Smooth muscle cell of the brain vasculature (primary cell): ENCODE data around the gene HSPA1B.
"Not testable (repeated sequence)": the region's sequence is repeated elsewhere in the genome, so short reads cannot be mapped to it uniquely, and the experiment has no call there.

Experiments
- DNase-seq: peaks from one replicate; pipeline ENCODE4 v3.0.0-alpha.2; 2012; ENCODE audit warnings: low read depth, low spot score

HSPA1B gene

DNA sequence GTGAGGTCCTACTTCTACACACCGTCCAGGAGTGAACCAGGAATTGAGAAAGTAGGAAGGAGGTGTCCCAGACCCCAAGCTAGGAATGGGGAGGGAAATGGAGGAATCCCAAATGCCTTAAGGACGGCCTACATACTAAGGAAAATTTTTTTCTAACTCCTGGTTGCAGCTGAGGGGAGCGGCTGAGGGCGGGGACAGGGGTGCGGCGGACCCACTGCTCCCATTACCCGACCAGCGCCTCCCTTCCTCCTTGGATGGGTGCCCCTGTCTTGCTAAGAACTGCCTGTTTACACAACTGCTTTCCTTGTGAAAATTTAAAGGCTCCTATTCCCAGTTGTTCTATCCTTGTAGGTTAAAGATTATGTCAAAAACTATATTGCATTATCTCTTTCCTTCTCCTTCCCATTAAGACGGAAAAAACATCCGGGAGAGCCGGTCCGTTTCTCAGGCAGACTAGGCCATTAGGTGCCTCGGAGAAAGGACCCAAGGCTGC lies 699 bp upstream of the HSPA1B start:
- DNase-seq: no peak

DNA sequence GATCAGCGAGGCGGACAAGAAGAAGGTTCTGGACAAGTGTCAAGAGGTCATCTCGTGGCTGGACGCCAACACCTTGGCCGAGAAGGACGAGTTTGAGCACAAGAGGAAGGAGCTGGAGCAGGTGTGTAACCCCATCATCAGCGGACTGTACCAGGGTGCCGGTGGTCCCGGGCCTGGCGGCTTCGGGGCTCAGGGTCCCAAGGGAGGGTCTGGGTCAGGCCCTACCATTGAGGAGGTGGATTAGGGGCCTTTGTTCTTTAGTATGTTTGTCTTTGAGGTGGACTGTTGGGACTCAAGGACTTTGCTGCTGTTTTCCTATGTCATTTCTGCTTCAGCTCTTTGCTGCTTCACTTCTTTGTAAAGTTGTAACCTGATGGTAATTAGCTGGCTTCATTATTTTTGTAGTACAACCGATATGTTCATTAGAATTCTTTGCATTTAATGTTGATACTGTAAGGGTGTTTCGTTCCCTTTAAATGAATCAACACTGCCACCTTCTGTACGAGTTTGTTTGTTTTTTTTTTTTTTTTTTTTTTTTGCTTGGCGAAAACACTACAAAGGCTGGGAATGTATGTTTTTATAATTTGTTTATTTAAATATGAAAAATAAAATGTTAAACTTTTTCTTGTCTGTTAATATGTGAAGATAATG lies 2.2 kb downstream of the HSPA1B start:
- no peak for DNase-seq

DNA sequence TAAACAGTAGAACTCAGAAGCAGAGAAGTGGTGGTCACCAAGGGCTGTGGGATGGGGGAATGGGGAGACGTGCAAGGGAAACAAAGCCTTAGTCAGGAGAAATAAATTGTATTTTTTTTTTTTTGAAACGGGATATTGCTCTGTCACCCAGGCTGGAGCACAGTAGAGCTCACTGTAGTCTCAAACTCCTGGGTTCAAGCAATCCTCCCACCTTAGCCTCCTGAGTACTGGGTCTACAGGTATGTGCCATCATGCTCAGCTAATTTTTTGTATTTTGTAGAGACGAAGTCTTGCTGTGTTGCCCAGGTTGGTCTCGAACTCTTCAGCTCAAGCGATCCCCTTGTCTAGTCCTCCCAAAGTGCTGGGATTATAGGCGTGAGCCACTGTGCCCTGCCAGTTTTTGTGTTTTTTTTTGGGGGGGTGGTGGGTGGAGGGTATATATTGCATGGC lies 3.4 kb downstream of the HSPA1B start:
- DNase-seq: no peak

DNA sequence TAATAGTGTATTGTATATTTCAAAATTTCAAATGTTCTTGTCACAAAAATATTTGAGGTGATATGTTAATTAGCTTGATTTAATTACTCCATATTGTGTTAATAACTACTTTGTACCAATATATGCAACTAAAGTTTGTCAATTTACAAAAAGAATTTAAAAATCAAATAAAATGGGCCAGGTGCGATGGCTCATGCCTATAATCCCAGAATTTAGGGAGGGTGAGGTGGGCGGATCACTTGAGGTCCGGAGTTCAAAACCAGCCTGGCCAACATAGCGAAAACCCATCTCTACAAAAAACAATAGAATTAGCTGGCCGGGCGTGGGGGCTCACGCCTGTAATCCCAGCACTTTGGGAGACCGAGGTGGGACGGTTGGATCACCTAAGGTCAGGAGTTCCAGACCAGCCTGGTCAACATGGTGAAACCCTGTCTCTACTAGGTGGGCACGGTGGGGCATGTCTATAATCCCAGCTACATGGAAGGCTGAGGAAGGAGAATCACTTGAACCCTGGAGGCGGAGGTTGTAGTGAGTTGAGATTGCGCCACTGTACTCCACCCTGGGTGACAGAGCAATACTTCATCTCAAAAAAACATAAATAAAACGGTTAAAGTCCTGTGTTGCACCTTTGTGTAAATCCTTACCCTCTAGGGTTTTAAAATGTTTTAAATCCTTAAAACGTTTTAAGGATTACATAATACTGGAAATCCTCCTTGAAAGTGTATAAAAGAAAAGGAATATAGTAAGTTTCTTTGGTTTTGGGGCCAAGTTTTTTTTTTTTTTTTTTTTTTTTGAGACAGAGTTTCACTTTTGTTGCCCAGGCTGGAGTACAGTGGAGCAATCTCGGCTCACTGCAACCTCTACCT lies 4.0 kb downstream of the HSPA1B start:
- no peak for DNase-seq

DNA sequence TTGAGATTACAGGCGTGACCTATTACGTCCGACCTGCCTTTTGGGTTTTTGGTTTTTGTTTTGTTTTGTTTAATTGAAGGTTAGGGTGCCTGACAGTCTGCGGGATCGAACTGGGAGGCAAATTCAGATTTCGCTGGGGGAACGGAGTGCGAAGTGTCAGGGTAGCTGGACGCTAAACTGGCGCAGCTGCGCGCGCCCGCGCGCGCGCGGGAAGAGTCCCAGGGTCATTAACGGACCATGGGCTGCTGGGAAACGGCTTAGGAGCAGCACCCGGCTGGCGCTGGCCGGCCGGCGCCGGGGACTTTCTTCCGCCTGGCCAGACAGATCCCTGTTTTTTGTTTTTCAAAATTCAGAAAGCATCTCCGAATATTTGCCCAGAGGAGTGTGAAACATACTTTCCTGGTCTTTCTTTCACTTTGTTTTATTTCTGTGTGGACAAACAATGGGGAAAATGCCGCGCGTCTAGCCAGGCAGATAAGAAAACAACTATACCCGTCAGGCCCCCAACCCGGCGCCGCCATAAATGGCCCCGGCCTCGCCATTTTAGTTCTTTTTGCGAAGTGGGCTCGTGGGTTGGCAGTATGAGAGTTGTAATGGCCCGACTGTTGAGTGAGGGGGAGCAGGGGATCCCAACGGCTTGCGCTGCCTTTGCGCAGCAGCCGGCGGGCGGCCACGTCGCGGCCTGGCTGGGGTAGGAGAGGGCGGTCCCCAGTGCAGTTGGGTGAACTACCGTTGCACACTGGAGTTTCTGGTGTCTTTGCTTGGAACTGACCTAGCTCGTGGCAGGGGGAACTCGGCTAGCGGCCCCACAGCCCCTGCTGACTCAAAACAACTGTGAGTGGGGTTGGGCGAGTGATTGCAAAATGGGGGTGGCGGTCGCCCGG lies 7.1 kb downstream of the HSPA1B start:
- peak; percentile 69 for DNase-seq

DNA sequence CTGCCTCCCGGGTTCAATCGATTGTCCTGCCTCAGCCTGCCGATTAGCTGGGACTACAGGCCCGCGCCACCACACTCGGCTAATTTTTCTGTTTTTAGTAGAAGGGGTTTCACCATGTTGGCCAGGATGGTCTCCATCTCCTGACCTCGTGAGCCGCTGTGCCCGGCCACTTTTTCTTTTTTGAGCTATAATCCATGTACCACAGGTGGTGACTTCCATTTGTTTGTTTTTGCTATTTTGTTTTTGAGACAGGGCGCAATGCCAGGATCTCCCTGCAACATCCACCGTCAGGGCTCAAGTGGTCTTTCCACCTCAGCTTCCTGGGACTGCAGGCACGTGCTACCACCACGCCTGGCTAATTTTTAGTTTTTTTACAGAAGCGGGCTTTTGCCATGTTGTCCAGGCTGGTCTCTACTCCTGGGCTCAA lies 8.5 kb downstream of the HSPA1B start:
- DNase-seq: no peak

DNA sequence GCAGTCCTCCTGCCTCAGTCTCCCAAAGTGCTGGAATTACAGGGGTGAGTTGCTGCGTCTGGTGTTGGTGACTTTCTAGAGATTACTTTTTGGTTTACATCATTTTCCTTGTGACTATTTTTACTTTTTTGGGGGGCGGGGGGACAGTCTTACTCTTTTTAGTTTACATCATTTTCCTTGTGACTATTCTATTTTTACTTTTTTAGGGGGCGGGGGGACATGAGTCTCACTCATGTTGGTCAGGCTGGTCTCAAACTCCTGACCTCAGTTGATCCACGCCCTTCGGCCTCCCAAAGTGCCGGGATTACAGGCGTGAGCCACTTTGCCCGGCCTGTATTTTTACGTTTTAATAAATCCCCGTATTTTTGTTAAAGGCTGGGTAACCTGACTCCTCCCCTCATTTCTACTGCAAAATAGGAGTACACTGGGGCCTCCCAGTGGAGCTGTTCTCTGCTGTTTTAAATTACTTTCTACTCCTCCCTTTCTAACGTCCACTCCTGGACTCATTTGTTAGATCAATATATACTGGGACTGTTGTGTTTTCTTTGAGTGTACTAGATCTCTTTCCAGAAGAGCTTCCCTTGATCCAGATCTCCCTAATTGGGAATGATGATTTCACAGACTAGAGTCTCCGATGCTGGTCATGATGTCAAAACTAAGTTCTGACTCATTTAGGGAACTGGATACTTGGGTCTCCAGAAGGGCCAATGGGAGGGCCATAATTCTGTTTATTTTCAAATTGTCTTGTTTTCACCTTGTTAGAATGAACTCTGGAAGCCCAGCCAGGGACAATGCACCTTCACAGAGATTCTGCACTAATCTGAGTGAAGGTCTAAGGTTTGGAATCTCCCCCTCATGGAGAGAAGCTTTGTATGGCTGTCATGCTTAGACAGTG lies 9.2 kb downstream of the HSPA1B start:
- DNase-seq: no peak

DNA sequence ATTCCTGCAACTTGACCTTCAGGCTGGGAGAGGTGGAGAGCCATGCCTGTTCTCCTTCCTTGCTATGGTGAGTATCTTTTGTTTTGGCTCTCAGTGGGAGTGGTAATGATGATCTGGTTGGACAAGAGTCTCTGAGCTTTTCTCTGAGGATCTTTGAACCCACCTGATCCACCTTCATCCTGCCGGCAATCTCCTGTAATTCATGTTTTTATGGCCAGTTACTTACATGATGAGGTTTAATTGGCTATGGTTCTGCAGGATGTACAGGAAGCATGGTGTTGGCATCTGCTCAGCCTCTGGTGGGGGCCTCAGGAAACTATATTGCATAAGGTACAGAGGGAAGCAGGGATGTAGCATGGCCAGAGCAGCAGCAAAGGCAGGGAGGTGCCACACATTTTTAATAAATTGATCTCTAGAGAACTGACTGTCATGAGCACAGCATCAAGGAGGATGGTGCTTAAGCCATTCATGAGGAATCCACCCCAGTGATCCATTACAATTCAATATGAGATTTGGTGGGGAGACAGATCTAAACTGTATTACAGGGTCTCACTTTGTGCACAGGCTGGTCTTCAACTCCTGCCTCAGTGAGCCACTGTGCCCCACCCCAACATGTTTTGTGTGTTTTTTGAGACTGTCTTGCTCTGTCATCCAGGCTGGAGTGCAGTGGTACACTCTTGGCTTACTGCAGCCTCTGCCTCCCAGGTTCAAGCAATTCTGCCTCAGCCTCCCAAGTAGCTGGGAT lies 10.0 kb downstream of the HSPA1B start:
- no peak for DNase-seq

DNA sequence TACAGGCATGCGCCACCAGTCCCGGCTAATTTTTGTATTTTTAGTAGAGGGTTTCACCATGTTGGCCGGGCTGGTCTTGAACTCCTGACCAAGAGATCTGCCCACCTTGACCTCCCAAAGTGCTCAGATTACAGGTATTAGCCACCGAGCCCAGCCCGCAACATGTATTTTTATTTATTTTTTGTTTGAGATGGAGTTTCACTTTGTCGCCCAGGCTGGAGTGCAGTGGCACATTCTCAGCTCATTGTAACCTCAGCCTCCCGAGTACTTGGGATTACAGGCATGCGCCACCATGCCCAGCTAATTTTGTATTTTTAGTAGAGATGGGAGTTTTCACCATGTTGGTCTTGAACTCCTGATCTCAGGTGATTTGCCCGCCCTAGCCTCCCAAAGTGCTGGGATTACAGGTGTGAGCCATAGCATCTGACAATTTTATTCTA lies 10.6 kb downstream of the HSPA1B start:
- DNase-seq: not testable (repeated sequence)

DNA sequence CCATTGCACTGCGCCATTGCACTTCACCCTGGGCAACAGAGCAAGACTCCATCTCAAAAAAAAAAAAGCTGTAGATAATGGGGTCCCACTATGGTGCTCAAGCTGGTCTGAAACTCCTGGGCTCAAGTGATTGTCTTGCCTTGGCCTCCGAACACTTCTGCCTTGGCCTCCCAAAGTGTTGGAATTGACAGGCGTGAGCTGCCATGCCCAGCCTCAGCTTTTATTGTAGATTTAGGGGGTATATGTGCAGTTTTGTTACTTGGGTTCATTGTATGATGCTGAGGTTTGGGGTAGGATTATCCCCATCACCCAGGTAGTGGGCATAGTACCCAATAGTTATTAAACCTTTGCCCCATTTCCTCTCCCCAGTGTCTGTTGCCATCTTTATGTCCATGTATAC lies 11.4 kb downstream of the HSPA1B start:
- no peak for DNase-seq

DNA sequence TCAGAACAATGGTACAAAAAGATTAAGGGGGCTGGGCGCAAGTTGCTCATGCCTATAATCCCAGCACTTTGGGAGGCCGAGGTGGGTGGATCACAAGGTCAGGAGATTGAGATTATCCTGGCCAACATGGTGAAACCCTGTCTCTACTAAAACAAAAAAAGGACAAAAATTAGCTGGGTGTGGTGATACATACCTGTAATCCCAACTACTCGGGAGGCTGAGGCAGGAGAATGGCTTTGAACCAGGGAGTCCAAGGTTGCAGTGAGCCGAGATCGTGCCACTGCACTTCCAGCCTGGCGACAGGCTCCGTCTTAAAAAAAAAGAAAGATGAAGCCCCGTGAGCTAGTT lies 12.2 kb downstream of the HSPA1B start:
- DNase-seq: not testable (repeated sequence)

DNA sequence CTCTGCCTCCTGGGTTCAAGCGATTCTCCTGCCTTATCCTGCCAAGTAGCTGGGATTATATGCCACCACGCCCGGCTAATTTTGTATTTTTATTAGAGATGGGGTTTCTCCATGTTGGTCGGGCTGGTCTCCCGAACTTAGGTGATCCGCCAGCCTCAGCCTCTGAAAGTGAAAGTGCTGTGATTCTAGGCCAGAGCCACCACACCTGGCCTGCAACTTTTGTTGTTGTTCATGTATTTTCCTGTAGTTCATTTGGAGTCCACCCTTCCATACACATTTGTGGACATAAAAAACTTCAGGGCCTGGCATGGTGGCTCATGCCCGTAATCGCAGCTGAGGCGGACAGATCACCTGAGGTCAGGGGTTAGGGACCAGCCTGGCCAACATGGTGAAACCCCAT lies 14.5 kb downstream of the HSPA1B start:
- no peak for DNase-seq

DNA sequence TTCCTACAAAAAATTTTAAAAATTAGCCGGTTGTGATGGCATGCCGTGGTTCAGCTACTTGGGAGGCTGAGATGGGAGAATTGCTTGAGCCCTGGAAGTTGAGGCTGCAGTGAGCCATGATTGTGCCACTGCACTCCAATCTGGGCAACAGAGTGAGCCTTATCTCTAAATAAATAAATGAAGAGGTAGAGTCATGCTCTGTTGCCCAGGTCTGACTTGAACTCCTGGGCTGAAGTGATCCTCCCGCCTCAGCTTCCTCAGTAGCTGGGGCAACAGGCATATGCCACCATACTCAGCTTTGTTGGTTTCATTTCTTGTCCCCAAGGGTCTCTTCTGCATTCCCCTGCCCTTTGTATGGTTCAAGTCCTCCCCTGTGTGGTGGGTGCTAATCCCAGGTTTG lies 17.0 kb downstream of the HSPA1B start:
- no peak for DNase-seq

DNA sequence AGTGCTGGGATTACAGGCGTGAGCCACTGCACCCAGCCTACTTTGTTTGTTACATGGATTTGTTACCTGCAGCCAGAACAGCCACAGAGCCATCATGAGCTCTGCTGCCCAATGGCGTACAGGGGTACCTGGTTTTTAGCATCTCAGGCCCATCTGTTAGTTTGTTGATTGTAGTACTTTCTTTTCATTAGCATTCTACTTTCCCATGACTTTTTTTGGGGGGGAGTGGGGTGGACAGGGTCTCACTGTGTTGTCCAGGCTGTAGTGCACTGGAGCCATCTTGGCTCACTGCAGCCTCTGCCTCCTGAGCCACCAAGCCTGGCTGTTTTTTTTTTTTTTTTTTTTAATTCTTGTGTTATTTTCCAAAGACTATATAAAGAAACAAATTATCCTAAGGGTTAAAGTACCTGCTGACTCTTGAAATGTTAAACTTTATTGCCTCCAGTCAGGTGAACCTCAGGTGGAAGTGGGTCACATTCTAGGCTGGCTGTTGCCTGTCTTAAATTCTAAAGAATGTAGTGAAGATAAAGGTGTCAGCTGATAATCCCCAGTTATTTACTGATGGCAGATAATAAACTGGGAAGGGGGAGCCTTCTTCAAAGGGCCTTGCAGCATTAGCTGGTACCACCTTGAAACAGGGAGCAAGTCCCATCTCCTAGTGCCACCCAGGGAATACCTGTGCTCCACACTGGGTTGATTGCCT lies 19.9 kb downstream of the HSPA1B start:
- DNase-seq: no peak

DNA sequence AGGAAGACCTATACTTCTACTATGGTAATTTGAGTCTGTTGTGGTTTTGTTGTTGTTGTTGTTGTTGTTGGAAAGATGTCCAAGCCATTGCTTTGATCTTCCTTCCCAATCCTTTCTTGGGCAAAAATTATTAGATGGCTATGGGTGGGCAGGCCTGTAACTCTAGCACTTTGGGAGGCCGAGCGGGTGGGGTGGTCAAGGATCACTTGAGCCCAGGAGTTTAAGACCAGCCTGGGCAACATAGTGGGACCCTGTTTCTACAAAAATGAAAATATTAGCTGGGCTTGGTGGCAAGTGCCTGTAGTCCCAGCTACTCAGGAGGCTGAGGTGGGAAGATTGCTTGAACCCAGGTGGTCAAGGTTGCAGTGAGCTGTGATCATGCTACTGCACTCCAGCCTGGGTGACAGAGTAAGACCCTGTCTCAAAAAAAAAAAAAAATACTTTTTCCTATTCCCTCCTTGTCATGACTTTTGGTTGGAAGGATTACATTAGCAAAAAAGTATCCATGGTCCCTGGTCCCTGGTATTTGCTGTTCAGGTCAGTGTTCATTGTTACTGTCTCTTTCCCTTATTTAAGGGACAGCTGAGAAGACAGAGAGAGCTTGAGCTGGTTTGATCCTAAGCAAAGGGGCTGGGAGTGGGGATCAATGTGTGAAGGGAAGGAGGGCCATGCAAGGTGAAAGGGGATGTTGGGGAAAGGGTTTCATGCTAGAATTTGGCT lies 23.4 kb downstream of the HSPA1B start:
- no peak for DNase-seq

DNA sequence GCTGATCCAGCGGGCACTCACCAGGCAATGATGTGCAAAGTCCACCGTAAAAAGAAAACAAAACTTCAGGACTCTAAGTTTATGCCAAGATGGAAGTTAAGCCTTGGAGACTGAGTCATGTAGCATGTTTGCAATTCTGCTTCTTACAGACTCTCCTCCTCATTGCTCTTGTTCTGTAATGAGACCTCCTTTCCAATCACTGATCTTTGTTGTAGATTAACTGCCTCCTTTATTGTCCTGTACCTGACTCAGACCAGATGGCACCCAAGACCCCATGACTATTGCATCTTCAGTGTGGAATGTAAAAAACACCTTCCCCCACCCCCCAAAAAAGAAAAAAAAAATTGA lies 23.9 kb downstream of the HSPA1B start:
- DNase-seq: no peak

DNA sequence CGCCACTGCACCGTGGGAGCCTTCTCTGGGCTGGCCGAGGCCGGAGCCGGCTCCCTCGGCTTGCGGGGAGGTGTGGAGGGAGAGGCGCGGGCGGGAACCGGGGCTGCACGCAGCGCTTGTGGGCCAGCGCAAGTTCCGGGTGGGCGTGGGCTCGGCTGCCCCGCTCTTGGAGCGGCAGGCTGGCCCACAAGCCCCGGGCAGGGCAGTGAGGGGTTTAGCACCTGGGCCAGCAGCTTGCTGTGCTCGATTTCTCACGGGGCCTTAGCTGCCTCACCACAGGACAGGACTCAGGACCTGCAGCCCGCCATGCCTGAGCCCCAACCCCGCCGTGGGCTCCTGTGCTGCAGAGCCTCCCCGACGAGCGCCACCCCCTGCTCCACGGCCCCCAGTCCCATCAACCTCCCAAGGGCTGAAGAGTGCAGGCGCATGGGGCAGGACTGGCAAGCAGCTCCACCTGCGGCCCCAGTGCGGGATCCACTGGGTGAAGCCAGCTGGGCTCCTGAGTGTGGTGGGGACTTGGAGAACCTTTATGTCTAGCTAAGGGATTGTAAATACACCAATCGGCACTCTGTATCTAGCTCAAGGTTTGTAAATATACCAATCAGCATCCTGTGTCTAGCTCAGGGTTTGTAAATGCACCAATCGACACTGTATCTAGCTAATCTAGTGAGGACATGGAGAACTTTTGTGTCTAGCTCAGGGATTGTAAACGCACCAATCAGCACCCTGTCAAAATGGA lies 24.6 kb downstream of the HSPA1B start:
- not testable (repeated sequence) for DNase-seq

DNA sequence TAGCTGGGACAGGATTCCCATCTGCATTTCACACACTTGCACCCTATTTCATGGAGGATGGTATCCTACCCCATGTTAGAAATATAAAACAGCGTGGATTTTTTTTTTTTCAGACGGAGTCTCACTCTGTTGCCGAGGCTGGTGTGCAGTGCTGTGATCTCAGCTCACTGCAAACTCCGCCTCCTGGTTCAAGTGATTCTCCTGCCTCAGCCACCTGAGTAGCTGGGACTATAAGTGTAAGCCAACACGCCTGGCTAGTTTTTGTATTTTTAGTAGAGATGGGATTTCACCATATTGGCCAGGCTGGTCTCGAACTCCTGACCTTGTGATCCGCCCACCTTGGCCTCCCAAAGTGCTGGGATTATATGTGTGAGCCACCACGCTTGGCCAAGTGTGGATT lies 30.2 kb downstream of the HSPA1B start:
- DNase-seq: not testable (repeated sequence)
